Measurements from ENCODE around the gene HTT. TPM values are rescaled to one million over a fixed set of nuclear protein-coding genes. Genes with fewer than 3 reads are reported as not detected.

Gene HTT
- total RNA-seq, 2 donors from 2014 or later = 37.8 to 97.8 TPM

GRCh38 chr4:3134201-3134600, 59.7 kb downstream of the HTT start:
- WGBS = 90% methylated on average over 5 of the region's 5 CpGs
- Histone ChIP-seq H3K9me3 (no peaks in the 10 kb centered on the region), H3K27ac (no peak overlapping the region), H3K36me3 (peaks cover 7 to 11% of the 10 kb centered on the region in 2 donors), H3K27me3 (replicated peaks; ENCODE audit: insufficient read depth) (no peaks in the 10 kb centered on the region), H3K4me1 (replicated peaks) (no peaks in the 10 kb centered on the region), H3K4me3 (no peak overlapping the region)
- DNase-seq (ENCODE audit: low spot score) = no peak
- intact Hi-C loops (cut with DNase I) = no loop called here
- no peak for TF ChIP-seq CTCF (IDR thresholded peaks at IDR 0.05)
- no peak for TF ChIP-seq POLR2A (IDR thresholded peaks at IDR 0.05)
- no peak for TF ChIP-seq POLR2AphosphoS5 (IDR thresholded peaks at IDR 0.05)

- Histone ChIP-seq H3K4me1 (replicated peaks) (no peaks in the 10 kb centered on the region), H3K36me3 (peaks cover 2 to 11% of the 10 kb centered on the region in 2 donors), H3K27me3 (replicated peaks; ENCODE audit: insufficient read depth) (no peaks in the 10 kb centered on the region), H3K4me3 (no peak overlapping the region), H3K27ac (peak overlapping the region; percentile 7 to 58), H3K9me3 (no peaks in the 10 kb centered on the region)
- no peak for DNase-seq (ENCODE audit: low spot score)
- WGBS = 34% methylated on average over 6 of the region's 6 CpGs
- no peak for TF ChIP-seq CTCF (IDR thresholded peaks at IDR 0.05)
- no peak for TF ChIP-seq POLR2A (IDR thresholded peaks at IDR 0.05)
- no peak for TF ChIP-seq POLR2AphosphoS5 (IDR thresholded peaks at IDR 0.05)
- intact Hi-C loops (cut with DNase I) = no loop called here
These were observed 60.9 kb downstream of the HTT start for GRCh38 chr4:3135155-3136011.

GRCh38 chr4:3136454-3136853, 62.0 kb downstream of the HTT start:
- Histone ChIP-seq H3K9me3 (no peaks in the 10 kb centered on the region), H3K36me3 (peaks cover 1 to 2% of the 10 kb centered on the region in 2 donors), H3K4me3 (no peak overlapping the region), H3K27ac (no peak overlapping the region), H3K4me1 (replicated peaks) (no peaks in the 10 kb centered on the region), H3K27me3 (replicated peaks; ENCODE audit: insufficient read depth) (no peaks in the 10 kb centered on the region)
- peak in 1 of 4 experiments; percentile 10 for TF ChIP-seq CTCF (IDR thresholded peaks at IDR 0.05)
- no peak for TF ChIP-seq POLR2AphosphoS5 (IDR thresholded peaks at IDR 0.05)
- no peak for TF ChIP-seq POLR2A (IDR thresholded peaks at IDR 0.05)
- WGBS = 96% methylated on average over 2 of the region's 2 CpGs
- intact Hi-C loops (cut with DNase I) = no loop called here
- no peak for DNase-seq (ENCODE audit: low spot score)

GRCh38 chr4:3137908-3138307, 63.4 kb downstream of the HTT start:
- H3K27me3 ChIP-seq (replicated peaks; ENCODE audit: insufficient read depth) = no peaks in the 10 kb centered on the region
- H3K9me3 ChIP-seq = no peaks in the 10 kb centered on the region
- no peak overlapping the region for H3K27ac ChIP-seq
- peaks cover 0 to 2% of the 10 kb centered on the region in 2 donors for H3K36me3 ChIP-seq
- no peak for DNase-seq (ENCODE audit: low spot score)
- intact Hi-C loops (cut with DNase I) = no loop called here
- H3K4me3 ChIP-seq = no peak overlapping the region
- no peak for TF ChIP-seq CTCF (IDR thresholded peaks at IDR 0.05)
- no peak for TF ChIP-seq POLR2A (IDR thresholded peaks at IDR 0.05)
- no peak for TF ChIP-seq POLR2AphosphoS5 (IDR thresholded peaks at IDR 0.05)
- 83% methylated on average over 2 of the region's 2 CpGs for WGBS
- H3K4me1 ChIP-seq (replicated peaks) = no peaks in the 10 kb centered on the region
